HG03103 (cell line): ENCODE measurements around the gene AJAP1.

ENCODE experiments used
- ATAC-seq: cut with Tn5 transposase; IDR thresholded peaks from one replicate; pipeline ENCODE4 v1.9.1; 2021; ENCODE audit warnings: low read depth; ENCODE audit not compliant: unreplicated experiment

The AJAP1 gene

DNA sequence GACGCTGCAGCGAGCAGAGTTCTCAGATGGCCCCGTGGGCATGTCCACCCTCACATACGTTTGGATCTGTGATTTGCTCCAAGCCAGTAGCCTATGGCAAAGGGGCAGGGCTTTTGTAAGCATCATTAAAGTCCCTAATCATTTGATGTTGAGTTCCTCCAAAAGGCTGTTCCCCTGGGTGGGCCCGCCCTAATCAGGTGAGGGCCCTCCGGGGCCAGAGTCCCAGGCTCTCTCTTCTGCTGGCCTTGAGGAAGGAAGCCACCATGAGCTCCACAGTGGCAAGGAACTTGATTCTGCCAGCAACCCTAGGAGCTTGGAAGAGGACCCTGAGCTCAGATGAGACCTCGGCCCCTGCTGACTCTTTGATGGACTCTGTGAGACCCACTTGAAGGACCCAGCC is 25.4 kb upstream of the AJAP1 start:
- ATAC-seq = no peak

DNA sequence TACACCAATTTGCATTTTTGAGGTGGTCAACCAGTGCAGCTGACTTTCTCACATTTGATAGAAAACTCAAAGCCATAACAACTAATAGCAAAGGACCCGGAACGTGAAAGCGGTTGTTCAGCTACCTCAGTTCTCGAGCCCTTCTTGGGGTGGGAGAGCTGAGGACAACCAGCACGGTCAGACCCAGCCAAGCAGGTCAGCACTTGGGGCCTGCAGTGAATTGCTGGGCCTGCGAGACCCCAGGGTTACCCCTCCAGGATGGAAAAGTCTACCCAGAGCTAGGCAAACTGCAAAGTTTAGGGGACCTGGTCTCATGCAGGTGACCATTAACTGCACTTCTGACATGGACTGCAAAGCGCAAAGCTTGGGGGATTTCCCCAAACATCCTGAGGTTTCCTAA is 23.8 kb upstream of the AJAP1 start:
- ATAC-seq = no peak

DNA sequence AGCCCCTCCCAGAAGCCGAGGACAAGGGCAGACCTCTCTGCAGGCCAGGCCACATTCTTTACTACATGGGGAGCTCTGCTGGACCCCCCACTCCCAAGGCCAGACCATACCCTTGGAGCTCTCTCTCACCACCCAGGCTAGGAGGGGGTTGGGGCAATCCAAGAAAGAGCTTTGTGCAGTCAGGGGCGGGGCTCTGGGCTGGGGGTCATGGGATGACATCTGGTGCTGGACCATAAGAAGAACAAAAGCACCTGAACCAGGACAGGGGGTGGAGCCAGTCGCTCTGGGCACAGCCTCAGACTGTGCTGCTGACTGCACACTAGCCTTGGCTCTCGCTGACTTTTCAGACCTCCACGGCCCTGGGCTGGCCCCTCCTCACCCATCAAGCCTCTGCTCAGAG is 23.1 kb upstream of the AJAP1 start:
- ATAC-seq = no peak

DNA sequence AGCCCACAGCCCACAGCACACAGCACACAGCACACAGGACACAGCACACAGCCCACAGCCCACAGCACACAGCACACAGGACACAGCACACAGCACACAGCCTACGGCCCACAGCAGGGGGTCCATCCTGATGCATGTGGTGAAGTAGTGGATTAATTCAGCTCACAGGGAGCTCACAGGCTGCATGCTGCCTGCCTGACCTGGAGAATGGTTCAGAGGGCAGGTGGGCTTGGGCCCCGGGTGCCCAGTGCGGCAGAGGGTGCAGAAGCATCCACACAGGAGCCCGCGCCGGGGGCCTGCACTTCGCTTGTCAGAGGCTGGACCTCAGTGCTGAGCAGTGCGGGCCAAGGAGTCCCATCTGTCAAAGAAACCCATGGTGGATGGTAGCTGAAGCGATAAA is 21.1 kb upstream of the AJAP1 start:
- no peak for ATAC-seq

DNA sequence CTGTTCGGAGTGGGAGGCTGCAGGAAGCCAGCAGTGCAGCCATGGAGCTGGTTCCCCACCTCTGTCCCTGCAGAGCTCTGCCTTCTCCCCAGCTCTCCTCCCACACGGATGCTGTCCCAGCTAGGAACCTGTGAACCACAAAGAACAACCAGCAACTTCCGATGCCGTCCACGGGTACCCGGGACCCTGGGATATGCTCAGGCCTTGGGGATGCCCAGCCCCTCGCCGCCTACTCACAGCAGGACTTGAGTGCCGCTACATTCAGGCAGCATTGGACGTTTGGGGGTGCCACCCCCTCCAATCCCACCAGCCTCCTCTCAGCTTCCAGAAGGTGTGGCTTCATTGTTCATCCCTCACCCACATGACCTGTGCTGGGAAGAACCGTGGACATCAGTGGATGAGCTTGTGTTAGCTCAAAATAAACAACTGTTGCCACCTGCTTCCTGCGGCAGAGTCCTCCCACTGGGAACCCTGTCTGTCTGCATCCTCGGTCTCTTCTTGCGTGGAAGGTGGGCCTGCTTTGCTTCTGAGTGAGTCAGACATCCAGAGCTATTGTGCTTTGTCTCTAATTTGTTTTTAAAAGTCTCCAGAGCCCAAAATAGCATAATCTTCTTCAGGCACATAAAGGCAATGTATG is 20.1 kb upstream of the AJAP1 start:
- no peak for ATAC-seq

DNA sequence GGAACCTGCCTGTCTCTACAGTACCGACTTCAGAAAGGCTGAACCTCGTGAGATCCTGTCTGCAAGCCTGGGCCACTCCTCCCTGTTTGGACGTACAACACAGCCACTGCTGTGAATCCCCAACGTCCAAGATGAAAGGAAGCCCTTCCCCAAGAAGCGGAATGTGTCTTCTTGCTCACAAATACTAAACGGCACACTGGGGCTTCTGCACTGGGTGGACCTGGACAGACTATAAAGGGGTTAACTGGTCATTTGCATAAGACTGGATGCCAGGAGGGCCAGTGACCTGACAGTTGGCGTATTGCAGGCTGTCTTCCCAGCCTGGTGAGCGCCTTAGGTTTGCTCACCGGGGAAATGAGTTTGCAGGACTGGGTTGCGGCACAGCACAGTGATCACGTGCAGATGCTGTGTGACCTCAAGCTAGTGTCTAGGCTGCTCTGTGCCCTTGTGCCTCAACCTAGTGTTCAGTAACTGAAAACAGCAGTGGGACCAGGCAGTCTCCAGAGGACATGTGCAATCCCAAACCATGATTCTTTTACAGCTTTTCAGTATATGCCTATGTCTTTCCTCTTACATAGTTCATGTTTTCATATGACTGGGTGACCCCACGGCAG is 19.5 kb upstream of the AJAP1 start:
- no peak for ATAC-seq

DNA sequence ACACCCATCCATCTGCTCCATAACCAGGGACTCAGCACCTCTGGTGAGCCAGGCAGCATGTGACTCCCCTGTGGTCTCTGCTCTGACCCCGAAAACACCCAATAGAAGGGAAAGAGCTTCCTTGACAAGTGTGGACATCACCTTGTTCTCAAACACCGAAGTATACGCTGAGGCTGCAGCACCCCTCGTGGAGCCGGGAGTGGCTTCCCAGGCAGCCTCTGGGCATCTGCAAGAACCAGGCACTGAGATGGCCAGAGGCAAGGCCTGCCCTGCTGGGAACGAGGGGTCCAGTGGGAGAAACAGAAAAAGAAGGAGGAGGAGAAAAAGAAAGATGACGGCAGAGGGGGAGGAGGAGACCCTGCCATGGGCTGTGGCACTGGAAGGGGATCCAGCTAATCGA is 18.2 kb upstream of the AJAP1 start:
- ATAC-seq = no peak

DNA sequence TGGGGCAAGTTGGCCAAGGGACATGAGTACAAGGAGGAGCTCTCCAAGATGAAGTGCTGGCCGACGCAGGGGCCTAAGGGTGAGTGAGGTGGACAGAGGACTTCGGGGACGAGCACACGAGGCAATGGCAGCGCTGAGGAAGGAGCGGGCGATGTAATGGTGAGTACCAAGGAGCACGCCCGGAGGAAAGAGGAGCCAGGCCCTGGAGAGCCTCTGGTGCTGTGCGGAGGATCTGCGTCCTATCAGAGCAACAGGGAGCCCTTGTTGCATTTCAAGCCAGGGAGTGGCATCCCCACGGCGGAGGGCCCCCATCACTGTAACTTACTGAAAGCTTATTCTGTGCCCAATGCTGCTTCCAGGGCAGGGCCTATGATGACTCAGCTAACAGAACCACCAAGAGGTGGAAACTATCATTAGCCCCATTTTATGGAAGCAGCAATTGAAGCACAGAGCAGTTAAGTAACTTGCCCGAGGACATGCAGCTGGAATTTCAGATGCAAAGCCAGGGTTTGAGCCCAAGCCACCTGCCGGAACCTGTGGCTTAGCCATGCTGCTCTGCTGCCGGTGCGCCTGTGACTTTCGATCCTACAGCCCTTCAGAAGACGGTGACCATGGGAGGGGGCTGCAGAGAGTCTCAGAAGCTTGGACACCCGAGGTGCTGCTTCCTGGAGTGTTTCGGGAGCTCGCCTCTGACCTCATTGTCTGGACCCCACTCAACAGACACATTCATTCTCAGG is 17.6 kb upstream of the AJAP1 start:
- no peak for ATAC-seq

DNA sequence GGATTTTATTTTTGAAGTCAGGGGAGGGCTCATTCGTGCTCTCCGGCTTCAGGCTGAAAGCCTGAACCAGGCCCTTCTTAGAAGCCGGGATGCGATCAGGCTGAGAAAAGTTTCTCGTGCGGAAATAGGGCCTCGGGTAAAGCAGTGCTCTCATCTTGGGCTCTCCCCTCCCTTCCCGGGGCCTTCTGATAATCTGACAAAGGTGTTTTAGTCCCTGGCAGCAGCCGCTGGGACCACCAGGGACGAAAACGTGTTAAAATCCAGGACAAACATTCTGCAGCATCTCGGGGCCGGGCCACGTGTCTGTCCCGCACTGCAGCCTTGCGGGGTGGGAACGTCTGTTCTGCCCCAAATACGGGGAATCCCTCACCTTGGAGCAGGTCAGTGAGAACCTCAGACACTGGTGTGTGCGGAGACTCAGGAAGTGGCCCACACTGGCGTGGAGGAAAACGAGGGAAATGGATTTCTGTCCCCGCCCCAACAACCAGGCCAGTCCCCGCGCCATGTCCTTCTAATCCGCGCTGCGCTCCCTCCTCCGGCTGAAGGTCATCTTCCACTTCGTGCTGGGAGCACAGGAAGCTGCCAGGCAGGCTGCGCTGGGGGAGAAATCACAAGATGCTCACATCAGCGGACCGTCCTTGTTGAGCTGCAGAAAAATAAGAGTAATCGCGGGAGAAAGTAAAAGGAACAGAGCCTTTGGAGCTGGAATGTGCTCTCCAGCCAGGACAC is 16.6 kb upstream of the AJAP1 start:
- ATAC-seq = no peak

DNA sequence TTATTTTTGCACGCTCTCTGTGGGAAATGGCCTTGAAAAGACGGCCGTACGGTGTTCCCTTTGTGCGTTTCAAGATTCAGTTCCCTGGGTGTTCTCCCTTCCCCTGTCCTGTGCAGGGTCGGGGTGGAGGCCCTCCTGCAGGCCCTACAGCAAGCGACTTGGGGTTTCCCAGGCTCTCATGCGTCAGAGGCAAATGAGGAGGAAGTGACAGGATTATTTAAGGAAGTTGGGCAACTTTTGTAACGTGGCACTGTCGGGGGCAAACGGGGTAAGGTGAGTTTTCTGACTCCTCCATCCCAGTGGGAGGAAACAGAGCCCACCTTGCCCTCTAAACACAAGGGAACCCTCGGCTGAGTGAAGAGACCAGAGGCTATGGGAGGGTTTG is 16.1 kb upstream of the AJAP1 start:
- ATAC-seq = no peak

DNA sequence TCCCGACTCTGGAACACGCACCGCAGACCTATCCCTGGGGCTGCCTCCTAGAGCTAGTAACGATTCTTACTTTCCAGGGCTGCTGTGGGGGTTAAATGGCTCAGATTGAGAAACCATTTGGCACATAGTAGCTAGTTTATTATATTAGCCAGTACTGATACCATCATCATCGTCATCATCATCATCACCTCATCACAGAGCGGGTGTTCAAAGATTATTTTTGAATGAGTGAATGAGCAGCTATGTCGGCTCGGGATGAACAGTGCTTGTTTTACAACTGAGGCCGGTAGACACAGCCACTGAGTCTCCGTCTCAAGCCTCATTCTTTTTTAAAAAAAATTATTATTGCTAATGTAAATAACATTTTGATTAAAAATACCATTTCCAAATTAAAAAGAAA is 13.5 kb upstream of the AJAP1 start:
- no peak for ATAC-seq

DNA sequence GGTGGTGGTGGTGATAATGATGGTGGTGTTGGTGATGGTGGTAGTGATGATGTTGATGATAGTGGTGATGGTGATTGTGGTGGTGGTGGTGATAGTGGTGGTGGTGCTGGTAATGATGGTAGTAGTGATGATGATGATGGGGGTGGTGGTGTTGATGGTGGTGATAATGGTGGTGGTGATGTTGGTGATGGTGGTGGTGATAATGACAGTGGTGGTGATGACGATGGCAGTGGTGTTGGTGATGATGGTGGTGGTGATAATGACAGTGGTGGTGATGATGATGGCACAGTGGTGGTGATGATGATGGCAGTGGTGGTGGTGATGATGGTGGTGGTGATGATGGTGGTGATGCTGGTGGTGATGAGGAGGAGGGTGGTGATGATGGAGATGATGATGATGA is 7.0 kb upstream of the AJAP1 start:
- ATAC-seq = no peak

DNA sequence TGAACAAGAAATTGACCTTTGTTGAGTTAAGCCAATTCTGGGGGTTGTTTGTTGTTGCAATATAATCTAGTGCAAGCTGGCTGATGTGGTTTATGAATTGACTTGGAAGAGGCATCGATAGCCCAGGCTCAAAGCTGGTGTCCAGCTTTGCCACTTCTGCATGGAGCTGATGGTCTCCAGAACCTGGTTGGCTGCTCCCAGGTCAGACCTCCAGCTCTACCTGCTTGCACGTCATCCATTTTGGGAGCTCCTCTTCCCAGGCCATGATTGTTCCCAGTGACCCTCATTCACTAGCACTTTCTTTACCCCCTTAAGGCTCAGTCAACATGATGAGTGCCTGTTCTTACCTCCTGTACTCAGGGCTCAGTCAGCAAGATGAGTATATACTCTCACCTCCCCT is 5.8 kb upstream of the AJAP1 start:
- no peak for ATAC-seq

DNA sequence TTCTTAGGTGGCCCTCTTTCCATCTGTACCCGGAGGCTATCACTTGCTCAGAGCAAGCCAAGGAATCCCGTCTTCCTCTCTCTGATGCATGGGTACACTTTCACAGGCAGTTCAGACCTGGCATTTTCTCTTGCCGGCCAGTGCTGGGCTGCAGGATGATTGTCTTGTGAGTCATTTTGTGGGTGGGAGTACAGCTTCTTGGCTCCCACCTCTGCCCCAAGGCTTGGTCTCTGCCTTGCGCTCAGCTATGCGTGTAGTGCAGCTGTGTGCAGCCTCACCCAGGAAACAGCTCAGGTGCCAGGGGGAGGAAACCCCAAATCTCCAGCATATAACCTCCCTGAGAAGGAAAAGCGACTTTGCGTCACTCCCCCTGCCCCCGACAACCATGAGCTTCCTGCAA is 3.9 kb upstream of the AJAP1 start:
- ATAC-seq = no peak

DNA sequence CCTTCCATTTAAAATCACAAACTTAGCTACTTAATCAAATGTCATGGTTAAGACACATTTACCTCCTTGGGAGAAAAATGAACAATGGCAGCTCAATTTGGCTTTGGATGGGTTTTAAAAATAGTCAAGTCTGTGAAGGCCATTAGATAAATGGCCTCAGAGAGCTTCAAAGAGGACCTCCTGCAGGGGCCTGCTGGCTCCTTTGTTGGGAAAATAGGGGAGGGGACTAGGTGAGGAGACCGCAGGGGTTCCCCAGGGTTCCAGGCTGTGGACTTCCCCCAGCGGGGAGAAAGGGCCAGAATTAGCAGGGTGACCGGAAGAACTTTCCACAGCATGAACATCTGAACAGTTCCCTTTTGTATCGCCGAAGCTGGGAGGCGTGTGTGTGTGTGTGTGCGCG is 3.4 kb upstream of the AJAP1 start:
- no peak for ATAC-seq

DNA sequence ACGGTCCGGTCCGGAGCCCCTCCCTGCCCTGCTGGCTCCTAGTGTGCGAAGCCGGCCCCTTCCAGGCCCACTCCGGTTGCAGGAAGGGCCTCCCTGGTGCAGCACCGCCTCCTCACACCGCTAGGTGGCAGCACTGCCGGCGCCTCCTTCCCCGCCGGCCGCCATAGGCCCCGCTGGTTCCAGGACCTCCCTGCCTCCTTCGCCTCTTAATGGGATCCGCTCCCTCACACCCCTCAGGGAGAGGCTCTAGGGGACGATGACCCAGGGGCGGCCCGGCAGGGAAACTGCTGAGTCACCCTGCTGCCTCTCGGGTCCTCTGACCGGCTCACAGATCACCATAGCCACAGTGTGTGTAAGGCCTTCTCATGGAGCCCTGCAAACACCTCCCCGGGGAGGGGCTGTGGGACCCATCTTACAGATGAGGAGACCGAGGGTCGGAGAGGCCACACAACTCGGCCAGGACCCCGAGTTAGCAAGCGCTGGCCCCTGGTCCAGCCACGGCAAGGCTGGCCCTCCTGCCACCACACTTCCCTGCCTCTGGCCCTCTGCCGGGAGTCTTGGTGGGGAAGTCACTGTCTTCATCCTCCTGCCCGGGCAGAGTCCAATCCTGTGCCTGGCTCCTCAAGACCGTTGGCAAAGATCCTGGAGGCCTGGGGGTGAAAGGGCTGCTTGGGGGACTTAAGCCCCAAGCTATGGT is 1.6 kb upstream of the AJAP1 start:
- ATAC-seq = no peak

DNA sequence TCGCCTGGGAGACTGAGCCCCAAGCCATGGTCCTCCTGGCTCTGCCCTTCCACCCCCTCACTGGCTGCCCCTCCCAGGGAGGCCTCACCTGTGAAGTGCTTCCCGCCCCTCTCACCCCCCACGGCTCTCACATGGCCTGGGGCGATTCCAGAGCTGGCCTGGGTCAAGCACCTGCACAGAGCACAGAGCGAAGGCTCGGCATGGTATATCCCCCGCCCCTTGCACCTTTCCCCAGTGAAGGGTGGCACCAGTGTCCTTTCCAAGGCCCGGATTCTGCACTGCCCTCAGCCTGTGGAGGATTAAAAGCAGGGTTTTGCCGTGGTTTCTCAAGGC is 1.1 kb upstream of the AJAP1 start:
- ATAC-seq = no peak

DNA sequence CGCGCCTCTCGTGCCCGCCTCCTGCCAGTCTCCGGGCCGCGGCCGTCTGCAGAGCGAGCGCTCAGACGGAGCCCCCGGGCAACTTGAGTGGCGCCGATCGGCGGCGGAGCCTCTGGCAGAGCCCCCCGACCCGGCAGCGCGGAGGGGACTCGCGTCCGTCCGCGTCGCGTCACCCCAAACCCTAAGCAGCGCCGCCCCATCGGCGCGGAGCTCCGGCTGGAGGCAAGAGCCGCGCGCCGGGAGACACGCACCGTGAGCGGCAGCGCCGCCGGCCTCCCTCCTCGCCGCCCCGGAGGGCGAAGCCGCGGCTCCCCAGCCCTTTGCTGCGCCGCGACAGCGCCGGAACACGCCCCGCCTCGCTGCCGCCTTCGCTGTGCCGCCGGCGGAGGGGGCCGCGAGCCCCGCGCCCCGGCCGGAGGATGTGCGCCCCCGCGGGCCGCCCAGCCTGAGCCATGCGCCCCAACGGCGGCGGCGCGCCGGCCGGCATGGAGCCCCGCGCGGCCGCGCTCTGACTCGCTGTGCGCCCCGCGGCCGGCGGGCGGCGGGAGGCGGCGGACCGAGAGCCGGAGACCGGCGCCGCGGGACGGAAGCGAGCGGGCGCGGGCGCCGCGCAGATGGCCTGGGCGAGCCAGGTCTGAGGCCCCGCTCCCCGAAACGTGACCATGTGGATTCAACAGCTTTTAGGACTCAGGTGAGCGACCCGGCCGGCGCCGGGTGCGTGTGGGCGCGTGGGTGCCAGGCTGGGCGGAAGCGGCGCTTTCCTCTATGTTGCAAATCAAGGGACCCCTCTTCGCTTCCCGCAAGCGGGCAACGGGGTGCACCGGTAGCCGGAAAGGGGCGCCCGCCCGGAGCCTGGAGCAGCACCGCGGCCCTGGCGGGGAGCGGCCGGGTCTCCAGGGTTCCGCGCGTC is 610 bp downstream of the AJAP1 start:
- ATAC-seq = no peak

DNA sequence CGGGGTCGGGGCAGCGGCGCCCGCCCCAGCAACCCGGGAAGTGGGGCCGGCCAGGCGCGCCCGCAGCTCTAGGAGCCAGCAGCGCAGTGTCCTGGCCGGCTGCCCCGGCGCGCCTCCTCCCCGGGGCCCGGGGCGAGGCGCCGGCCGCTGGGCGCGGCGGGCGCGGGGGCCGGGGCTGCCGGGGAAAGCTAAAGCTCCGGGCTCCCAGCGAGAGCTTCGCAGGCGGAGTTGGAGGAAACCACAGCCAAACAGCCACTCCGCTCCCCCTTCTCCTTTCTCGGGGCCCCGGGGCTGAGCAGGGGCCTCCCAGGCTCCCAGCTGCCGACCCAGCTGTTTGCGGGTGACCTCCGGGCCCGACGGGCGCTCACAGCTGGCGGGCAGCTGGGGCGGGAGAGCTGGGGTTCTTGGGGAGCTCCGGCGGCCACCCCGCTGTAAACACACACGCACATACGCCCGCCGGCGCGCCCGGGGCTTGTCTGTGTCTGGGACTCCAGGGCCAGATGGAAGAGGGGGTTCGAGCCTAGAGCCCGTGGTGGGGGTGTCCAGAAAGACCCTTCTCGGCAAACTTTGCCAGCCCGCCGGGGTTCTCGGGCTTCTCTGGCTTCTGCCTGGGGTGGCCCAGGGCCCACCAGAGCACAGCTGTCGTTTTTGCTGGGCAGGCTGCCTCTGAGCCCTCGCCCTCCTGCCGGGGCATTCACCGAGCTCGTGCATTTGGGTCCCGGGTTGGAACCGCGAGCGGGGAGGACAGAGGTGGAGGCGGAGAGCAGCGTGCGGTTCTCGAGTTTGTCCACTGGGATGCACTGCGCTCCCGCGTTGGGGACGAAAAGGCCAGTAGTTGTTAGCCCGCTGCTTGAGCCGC is 1.5 kb downstream of the AJAP1 start:
- ATAC-seq = no peak
